ENCODE results near the gene ADRA2B.

Gene ADRA2B

DNA sequence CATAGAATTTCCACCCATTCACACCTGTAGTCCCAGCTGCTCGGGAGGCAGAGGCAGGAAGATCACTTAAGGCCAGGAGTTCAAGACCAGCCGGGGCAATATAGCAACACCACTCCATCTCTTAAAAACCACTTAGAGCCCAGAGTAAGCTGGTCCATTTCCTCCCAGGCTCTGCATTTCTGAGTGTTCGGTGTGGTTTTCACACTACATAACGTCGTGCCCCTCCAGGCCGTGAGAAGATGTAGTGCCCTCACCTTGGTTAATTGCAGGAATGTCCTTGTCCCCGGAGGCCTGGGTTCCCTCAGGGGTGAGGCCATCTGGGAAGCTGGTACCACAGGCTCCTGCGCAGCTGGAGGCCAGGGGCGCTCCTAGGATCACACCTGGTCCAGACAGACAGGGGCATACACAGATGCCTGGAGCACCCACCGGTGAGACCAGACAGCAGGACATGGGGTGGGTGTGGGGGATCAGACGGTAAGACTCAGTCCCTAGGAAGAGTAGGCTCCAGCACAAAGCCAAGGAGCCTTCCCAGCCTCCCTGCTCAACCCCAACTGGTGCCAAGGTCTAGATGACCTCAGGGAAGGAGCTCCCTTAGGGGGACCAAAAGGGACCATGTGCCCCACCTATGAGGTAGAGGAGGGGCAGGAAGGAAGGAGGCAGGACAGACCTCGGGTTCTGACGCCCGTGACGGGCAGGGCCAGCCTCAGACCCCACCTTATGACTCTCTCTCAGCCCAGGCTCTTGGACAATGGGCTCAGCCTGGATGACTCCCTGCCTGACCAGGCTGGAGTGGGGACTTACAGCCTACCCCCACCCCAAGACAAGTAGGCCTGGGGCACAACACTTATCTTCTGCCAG, 21.2 kb upstream of the ADRA2B start:
- DNase-seq (ENCODE audit: low read depth in 3 of 3): no peak

- no peak for DNase-seq (ENCODE audit: low read depth in 3 of 3)
Observed at GRCh38 chr2:96136129-96136720, 19.9 kb upstream of the ADRA2B start.

DNA sequence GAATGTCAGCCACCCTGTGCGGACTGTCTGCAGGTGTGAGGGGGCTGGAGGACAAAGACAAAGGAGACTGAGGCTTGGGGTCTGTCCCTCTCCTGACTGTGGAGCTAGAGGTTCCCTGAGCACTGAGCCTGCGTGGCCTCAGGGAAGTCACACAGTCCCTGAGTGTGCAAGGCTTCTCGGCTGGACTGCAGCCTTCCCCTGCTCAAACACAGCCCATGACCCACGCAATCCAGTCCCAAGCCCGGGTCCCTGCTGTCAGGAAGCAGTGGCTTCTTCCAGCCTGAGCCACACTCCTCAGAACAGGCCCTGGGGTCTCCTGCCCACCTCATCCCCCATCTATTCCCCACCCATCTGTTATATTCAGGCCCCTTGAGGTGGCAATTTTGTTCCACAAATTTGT, 19.2 kb upstream of the ADRA2B start:
- no peak for DNase-seq (ENCODE audit: low read depth in 3 of 3)

- no peak for DNase-seq (ENCODE audit: low read depth in 3 of 3)
Observed at GRCh38 chr2:96135171-96135570, 18.8 kb upstream of the ADRA2B start.

GRCh38 chr2:96134421-96134820, 18.1 kb upstream of the ADRA2B start:
- no peak for DNase-seq (ENCODE audit: low read depth in 3 of 3)

GRCh38 chr2:96131813-96132745, 15.7 kb upstream of the ADRA2B start:
- no peak for DNase-seq (ENCODE audit: low read depth in 3 of 3)

- no peak for DNase-seq (ENCODE audit: low read depth in 3 of 3)
Observed at GRCh38 chr2:96131152-96131812, 14.9 kb upstream of the ADRA2B start.

- DNase-seq (ENCODE audit: low read depth in 3 of 3): no peak
Observed at GRCh38 chr2:96130483-96130882, 14.1 kb upstream of the ADRA2B start.

GRCh38 chr2:96129528-96130120, 13.3 kb upstream of the ADRA2B start:
- DNase-seq (ENCODE audit: low read depth in 3 of 3): no peak

DNA sequence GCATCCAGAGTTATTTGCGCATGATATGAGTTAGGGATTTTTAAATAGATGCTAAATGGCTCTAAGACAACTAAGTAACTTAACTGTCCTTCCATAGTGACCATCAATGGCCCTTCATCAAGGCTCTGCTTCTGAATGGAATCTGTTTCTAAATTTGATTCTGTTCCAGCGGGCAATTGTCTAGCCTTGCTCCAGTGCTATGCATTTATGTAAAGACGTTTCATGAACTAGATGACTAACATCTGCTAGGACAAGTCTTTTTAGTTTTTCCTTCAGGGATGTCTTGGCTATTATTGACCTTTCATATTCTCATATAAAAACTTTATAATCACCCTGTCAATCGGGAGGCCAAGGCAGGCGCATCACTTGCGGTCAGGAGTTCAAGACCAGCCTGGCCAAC, 12.1 kb upstream of the ADRA2B start:
- DNase-seq (ENCODE audit: low read depth in 3 of 3): no peak

- DNase-seq (ENCODE audit: low read depth in 3 of 3): no peak
Observed at GRCh38 chr2:96124406-96125265, 8.3 kb upstream of the ADRA2B start.

DNA sequence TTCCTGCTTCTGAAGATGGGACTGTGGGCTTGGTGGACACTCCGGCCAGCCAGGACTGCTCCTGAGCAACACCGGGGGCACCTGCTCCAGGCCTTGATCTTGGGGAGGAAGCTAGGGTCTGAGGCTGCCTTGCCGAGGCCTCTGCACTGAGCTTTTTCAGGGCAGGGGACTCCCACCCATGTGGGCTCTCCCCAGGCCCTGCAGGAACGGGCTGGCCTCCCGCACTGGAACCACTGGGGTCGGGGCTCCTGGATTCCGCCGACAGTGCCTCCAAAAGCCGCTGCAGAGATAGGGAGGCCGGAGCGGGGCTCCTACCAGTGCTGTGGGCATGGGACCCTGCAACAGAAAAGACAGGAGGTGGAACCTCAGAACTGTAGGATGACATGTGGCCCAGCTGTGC, 7.6 kb upstream of the ADRA2B start:
- DNase-seq (ENCODE audit: low read depth in 3 of 3): no peak

DNA sequence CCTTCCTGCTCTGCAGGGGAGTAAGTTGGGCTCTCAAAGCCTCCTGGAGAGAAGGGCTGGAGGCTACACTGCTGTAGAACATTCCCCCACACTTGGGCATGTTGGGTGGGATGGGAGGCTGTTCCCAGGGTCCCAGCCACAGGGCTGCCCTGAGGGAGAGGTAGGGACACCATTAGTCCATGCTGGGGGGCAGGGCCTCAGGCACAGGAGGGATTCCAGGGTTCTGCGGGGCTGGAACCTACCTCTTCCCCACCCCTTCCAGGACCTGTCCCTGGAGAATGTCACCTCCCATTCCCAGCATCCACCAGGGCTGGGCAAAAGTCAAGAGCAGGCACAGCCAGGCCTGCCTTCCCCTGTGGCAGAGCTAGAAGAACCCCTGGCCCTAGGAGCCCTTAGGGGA, 6.9 kb upstream of the ADRA2B start:
- DNase-seq (ENCODE audit: low read depth in 3 of 3): no peak

- no peak for DNase-seq (ENCODE audit: low read depth in 3 of 3)
Observed at GRCh38 chr2:96122391-96122790, 6.0 kb upstream of the ADRA2B start.

- no peak for DNase-seq (ENCODE audit: low read depth in 3 of 3)
Observed at GRCh38 chr2:96121414-96121813, 5.0 kb upstream of the ADRA2B start.

GRCh38 chr2:96120991-96121390, 4.6 kb upstream of the ADRA2B start:
- DNase-seq (ENCODE audit: low read depth in 3 of 3): no peak

DNA sequence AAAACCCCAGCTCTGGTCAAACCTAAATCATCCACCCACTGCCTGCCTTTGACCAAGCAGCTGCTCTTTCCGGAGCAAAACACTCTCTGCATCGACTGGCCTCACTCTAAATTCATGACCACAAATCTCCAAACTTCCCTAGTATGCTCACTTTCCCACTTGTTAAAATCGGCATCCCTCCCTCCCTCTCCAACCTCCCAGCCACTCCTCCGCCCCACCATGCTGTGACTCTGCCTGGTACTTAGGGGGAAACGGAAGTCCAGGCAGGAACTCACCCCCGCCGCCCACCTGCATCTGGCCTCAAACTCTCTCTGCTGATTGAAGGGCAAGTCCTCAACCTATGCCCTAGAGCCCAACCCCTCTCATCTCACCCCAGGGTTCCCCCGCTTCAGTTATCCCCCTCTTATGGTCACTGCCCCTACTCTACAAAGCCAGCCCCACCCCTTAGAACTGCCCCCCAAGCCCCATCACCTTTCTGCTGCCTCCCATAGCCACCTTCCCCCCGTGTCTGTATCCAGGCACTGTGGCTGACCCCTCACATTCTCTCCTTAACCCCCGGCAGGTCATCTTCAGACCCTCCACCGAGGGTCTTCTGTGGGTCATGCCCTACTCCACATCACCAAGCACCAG, 3.8 kb upstream of the ADRA2B start:
- no peak for DNase-seq (ENCODE audit: low read depth in 3 of 3)

GRCh38 chr2:96119389-96119751, 3.0 kb upstream of the ADRA2B start:
- DNase-seq (ENCODE audit: low read depth in 3 of 3): no peak

GRCh38 chr2:96118698-96119388, 2.5 kb upstream of the ADRA2B start:
- DNase-seq (ENCODE audit: low read depth in 3 of 3): no peak
